ENCODE data around the gene TIMM17A. TPM values are rescaled to one million over a fixed set of nuclear protein-coding genes. Genes with fewer than 3 reads are reported as not detected.
"Not testable (repeated sequence)": the region's sequence is repeated elsewhere in the genome, so short reads cannot be mapped to it uniquely, and the experiment has no call there.

The TIMM17A gene
- total RNA-seq, 1 donor from 2014 or later: 60.5 TPM

DNA sequence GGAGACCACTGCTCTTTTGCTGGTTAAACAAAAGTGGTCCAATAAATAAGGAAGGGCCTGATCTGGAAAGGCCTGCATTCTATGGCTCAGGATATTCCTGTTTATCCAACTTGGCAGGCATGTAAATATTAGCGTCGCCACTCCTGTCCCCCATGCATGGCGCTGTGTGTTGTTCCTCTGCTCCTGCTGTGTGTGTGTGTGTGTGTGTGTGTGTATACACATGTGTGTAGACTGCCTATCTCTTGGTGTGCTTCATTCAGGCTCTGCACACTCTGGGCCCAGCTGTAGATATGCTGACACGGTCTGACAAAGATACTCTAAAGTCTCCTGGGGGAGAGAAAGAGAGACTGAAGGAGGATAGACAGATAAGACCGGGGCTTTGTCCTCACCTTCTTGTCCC, 15.7 kb upstream of the TIMM17A start:
- intact Hi-C loops (cut with micrococcal nuclease): no loop called here

DNA sequence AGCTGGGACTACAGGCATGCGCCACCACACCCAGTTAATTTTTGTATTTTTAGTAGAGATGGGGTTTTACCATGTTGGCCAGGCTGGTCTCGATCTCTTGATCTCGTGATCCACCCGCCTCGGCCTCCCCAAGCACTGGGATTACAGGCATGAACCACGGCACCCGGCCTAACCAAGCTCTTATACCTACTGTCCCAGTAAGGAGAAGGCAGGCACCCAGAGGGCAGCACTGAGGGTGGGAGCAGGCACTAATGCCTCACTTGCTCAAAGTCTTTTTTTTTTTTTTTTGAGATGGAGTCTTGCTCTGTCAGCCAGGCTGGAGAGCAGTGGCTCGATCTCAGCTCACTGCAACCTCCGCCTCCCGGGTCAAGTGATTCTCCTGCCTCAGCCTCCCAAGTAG, 15.0 kb upstream of the TIMM17A start:
- intact Hi-C loops (cut with micrococcal nuclease): not testable (repeated sequence)

DNA sequence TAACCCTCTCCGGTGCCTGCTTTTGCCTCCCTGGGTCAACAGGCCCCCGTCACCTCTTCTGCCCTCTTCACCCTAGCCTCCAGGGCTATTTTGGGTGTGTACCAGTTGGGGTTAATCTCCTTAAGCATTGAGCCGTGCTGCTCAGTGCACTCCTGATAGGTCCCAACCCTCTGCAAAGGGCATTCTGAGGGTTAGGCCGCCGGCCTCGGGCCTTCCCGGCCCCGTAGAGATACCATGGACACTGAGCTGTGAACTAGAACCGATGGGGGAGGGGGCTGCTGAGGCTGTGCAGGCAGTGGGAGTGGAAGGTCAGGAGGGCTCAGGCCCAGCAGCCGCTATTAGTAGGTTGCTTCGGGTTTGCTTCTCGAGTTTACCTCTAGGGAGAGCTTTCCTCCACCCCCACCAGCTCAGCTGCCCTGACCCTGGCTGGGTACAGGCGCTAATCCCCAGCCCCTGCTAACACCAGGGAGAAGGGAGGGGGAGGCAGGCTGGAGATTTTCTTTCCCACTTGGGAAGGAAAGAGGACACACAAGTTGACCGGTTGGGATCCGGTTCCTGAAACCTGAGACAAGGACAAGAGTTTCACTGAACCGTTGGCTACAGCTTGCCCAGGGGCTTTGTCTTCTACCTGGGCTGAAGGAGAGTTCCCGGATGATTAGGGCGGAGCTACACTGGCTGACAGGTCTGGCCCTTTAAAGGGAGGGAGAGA, 13.7 kb upstream of the TIMM17A start:
- intact Hi-C loops (cut with micrococcal nuclease): no loop called here

- intact Hi-C loops (cut with micrococcal nuclease): no loop called here
Measured at GRCh38 chr1:201942129-201942495, 13.2 kb upstream of the TIMM17A start.

DNA sequence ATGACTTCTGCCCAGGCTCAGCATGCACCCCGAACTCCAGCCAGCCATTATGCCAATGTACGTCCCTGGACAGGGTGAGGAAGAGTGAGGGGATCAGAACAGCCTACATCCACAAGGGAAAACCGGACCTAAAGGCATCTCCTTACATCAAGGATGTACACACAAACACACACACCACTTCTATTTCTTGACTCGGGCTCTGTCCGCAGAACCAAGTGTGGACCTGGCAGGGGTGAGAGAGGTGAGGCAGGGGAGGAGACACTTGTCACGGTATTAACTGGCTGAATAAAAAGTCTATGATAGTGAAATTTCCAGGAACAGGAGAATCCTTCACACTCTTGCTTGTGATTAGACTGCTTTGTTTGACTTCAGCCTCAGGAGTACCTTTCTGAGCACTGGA, 11.3 kb upstream of the TIMM17A start:
- intact Hi-C loops (cut with micrococcal nuclease): no loop called here

DNA sequence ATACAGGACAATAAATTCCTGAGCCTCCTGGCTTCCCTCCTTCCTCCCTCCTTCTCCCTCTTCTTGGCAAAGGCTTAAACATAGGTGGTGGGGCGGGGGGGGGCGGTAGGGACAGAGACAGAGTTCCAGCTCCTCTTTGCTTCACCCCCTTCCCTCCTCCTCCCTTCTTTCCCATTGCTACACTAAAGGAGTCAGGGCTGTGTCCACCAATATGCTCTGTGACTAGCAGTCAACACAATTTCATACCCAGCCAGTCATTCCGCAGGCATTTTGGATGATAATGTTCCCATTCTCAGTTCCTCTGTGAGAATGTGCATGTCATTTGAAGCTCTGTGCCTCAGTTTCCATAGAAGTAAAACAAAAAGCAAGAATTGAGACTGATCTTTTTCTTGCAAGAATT, 10.7 kb upstream of the TIMM17A start:
- intact Hi-C loops (cut with micrococcal nuclease): no loop called here

DNA sequence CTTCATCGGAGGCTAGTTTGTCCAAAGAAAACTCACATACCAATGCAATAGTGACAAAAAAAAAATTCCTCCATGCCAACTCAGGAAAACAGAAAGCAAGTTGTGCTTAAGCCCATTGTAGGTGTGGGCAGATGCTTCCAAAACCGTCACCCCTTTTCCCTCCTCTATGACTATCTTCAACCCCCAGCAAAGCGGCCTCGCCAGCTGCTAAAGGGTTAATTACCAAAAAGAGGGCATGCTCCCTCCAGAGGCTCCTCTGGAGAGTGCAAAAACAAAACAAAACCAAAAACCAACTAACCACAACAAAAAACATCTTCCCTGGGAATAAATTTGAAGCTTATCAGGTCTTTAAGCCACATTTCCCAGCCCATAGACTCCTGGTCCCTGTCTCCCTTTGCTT, 10.1 kb upstream of the TIMM17A start:
- intact Hi-C loops (cut with micrococcal nuclease): no loop called here

DNA sequence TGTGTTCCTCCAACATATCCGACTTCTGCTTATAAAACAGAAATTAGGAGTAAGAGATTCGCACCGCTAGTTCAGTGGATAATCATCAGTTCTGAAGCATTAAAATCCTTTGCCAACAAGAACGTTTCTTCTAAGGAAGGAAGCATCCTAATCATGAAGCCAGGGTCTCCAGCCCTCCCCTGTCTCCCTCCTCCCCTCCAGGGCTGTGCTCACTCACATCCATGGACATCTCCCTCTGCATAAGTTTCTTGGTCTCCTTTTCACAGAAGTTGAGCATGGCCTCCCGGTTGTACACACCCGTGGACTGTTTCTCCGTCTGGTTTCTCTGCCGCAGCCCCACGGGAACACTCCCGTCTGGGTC, 9.5 kb upstream of the TIMM17A start:
- intact Hi-C loops (cut with micrococcal nuclease): no loop called here

- intact Hi-C loops (cut with micrococcal nuclease): no loop called here
Measured at GRCh38 chr1:201946224-201946908, 8.9 kb upstream of the TIMM17A start, which contains the start of gene LMOD1. Gene LMOD1, minus strand, starts transcription at chr1:201946548. Its CDS starts 208 bp downstream, at chr1:201946340.

GRCh38 chr1:201947697-201948008, 7.7 kb upstream of the TIMM17A start:
- intact Hi-C loops (cut with micrococcal nuclease): no loop called here

DNA sequence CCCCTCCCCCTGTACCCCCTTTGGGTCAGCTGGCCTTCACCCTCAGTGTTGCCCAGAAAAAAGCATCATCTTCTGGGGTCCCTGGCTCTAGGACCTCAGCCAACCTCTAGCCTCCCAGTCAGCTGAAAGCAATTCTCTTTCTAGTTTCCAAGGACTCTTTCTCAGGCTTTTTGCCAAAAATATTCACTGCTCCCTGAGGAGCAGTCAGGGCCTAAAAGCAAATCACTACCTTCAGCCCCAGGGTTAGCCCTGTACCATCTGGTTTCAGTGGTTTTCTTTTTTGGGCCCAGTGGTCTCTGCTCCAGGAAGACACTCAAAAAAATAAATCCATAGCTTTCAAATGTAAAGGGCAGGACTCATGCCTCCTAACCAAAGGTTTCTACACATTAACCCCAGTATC, 5.8 kb upstream of the TIMM17A start:
- intact Hi-C loops (cut with micrococcal nuclease): no loop called here

DNA sequence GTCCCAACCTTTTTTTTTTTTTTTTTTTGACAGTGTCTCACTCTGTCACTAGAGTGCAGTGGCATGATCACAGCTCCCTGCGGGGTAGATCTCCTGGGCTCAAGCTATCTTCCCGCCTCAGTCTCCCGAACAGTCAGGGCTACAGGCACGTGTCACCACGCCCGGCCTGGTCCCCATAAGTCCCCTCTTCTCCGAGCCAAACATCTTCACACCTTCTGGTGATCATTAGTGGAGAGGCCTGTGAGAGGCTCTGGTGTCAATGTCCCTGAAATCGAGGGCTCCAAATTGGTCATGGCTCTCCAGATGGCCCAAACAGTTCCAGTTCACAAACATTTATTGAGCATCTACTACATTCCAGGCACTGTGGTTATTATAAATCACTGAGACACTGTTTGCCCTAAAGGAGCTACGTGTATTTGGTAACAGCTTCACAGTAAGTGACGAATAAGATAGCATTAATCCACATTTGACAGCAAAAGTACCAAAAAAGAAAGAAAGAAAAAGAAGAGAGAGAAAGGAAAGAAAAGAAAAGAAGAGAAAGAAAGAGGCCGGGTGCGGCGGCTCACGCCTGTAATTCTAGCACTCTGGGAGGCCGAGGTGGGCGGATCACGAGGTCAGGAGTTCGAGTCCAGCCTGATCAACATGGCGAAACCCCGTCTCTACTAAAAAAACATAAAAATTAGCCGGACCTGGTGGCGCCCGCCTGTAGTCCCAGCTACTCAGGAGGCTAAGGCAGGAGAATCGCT, 867 bp upstream of the TIMM17A start:
- intact Hi-C loops (cut with micrococcal nuclease): loop anchor here (1.0 to 5.0 kb wide), 9 partner anchors 28 to 1013 kb away; partner anchors contain the start of genes ARL8A, CYB5R1, IPO9 and KIF21B

- intact Hi-C loops (cut with micrococcal nuclease): loop anchor here (1.0 to 5.0 kb wide), 9 partner anchors 27 to 1012 kb away; partner anchors contain the start of genes ARL8A, CYB5R1, IPO9 and KIF21B
Measured at GRCh38 chr1:201955729-201956143, 433 bp downstream of the TIMM17A start.

GRCh38 chr1:201958348-201958747, 3.0 kb downstream of the TIMM17A start:
- intact Hi-C loops (cut with micrococcal nuclease): loop anchor here (5.0 kb wide), 3 partner anchors 81 to 1009 kb away; partner anchors contain the start of genes CYB5R1 and KIF21B

GRCh38 chr1:201962382-201962781, 7.1 kb downstream of the TIMM17A start:
- intact Hi-C loops (cut with micrococcal nuclease): not testable (repeated sequence)

DNA sequence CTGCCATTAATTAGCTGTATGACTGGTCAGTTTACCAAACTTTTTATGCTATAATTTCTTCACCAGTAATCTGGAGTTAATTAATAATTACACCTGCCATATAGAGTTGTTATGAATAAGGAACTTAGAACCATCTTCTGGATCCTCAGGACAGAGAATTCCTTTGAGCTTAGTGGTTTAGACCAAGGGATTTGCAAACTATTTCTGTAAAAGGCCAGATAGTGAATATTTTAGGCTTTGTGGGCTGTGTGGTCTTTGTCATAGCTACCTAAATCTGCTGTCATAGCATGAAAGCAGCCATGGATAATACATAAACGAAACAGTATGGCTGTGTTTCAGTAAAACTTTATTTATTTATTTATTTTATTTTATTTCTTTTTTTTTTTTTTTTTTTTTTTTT, 9.0 kb downstream of the TIMM17A start:
- intact Hi-C loops (cut with micrococcal nuclease): no loop called here

DNA sequence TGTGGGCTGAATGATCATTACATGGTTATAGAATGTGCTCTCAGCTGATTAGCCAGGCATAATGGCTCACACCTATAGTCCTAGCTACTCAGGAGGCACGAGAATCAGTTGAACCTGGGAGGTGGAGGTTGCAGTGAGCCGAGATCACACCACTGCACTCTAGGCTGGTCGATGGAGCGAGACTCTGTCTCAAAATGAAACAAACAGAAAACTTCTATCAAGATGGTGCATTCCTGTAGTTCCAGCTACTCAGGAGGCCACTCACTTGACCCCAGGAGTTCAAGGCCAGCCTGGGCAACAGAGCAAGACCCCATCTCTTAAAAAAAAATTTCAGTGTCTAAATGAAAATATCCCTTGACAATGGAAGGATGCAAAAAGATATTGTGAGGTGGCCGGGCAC, 10.9 kb downstream of the TIMM17A start:
- intact Hi-C loops (cut with micrococcal nuclease): no loop called here

DNA sequence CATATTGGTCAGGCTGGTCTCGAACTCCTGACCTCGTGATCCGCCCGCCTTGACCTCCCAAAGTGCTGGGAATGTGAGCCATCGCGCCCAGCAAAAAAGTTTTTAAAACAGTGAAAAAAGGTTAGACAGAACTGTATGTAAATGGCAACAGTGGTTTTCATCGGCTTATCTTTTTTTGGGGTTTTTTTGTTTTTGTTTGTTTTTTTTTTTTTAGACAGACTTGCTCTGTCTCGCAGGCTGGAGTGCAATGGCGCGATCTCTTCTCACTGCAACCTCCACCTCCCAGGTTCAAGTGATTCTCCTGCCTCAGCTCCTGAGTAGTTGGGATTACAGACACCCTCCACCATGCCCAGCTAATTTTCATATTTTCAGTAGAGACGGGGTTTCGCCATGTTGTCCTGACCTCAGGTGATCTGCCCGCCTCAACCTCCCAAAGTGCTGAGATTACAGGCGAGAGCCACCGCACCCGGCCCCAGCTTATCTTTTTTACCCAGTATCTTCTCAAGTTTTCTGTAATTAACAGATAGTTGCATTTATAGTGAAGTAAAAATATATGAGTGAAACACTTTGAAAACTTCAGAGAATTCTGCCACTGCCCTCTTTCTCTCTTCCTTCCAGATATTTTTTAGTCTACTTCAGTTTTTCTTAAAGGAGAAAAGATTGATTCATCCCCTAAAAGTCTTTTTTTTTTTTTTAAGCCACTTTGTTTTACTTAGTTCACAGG, 13.1 kb downstream of the TIMM17A start:
- intact Hi-C loops (cut with micrococcal nuclease): no loop called here

DNA sequence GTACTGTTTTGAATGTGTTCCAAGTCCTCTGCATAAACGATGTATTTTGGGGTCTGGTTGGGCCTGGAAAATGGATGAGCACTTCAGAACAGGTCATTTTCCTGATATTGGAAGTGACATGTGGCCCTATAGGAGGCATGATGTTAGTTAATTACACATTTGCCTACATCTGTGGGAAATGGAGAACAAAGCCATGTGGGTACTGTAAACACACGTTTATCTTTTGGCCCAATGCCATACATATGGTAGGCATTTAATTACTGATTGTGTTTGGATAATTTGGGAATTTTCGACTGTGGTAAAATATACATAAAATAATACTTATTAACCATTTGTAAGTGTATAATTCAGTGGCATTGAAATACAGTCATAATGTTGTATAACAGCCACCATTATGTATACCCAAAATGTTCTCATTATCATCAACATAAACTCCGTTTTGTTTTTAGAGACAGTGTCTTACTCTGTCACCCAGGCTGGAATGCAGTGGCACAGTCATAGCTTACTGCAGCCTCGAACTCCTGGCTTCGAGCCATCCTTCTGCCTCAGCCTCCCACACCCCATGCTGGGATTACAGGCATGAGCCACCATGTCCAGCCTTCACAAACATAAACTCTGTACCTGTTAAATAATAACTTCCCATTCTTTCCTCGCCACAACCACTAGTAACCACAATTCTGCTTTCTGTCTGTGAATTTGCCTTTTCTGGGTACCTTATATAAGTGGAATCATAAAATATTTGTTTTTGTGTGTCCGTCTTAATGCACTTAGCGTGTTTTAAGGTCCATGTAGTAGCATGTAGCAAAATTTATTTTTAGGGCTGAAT, 15.2 kb downstream of the TIMM17A start:
- intact Hi-C loops (cut with micrococcal nuclease): no loop called here

GRCh38 chr1:201982082-201982622, 26.8 kb downstream of the TIMM17A start:
- intact Hi-C loops (cut with micrococcal nuclease): loop anchor here (1.0 to 2.0 kb wide), 4 partner anchors 17 to 153 kb away; partner anchors contain the start of genes IPO9 and TIMM17A

All from T-helper 1 cell treated with Interleukin-12 subunit alpha and Interleukin-12 subunit beta and Interleukin-4 antibody, amounts not matched to agents 30 ng/mL and 1 ng/mL, for 36 hours (primary cell).